NCI-H2196 treated with DMSO at 0.1 percent for 48 hours (cell line): ENCODE data around the gene CORIN.

Experiments used
- DNase-seq: peaks from one replicate; lab custom pipeline; 2025; ENCODE audit not compliant: unreplicated experiment; lab: John Stamatoyannopoulos, UW

Gene CORIN, protein sequence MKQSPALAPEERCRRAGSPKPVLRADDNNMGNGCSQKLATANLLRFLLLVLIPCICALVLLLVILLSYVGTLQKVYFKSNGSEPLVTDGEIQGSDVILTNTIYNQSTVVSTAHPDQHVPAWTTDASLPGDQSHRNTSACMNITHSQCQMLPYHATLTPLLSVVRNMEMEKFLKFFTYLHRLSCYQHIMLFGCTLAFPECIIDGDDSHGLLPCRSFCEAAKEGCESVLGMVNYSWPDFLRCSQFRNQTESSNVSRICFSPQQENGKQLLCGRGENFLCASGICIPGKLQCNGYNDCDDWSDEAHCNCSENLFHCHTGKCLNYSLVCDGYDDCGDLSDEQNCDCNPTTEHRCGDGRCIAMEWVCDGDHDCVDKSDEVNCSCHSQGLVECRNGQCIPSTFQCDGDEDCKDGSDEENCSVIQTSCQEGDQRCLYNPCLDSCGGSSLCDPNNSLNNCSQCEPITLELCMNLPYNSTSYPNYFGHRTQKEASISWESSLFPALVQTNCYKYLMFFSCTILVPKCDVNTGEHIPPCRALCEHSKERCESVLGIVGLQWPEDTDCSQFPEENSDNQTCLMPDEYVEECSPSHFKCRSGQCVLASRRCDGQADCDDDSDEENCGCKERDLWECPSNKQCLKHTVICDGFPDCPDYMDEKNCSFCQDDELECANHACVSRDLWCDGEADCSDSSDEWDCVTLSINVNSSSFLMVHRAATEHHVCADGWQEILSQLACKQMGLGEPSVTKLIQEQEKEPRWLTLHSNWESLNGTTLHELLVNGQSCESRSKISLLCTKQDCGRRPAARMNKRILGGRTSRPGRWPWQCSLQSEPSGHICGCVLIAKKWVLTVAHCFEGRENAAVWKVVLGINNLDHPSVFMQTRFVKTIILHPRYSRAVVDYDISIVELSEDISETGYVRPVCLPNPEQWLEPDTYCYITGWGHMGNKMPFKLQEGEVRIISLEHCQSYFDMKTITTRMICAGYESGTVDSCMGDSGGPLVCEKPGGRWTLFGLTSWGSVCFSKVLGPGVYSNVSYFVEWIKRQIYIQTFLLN

DNA sequence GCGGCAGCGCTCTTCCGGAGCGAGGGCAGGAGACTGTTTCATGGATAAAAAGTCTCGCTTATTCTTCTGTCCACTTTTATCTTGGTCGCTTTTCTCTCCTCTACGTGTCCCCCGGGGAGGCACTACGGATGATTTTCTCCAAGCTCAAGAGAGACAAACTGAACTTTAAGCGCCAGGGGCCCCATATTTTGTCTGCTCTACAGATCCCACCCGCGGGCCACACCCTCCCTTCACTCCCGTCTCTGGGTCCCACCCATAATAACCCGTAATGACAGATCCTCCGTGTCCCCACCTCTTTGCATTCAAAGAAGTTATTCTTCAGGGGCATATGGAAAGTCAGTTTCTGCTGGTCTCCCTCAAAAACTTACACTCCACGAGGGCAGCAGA, at the start of gene CORIN:
TSS of gene CORIN (minus strand) at position 160 of the 387 bp plus-strand sequence. CDS start at position 42, 118 bp downstream.
- DNase-seq, result no peak

DNA sequence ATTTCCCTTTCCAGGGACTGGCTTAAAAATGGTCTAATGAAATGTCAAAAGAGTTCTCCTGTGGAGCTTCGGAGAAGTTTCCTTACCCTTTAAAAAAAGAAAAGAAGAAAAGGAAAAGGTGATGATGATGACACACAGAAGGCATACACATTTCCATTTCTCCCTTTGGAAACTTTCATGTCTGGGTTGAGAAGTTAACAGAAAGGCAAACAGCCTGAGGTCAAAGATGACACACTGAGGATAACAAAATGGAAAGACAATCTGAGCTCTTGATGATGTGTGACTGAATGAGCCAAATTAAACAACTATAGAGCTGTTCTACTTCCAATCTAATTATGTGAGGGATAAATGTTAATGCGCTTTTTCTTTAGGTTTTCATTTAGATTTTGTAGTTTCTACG, 44.4 kb upstream of the CORIN start:
- DNase-seq, result no peak

DNA sequence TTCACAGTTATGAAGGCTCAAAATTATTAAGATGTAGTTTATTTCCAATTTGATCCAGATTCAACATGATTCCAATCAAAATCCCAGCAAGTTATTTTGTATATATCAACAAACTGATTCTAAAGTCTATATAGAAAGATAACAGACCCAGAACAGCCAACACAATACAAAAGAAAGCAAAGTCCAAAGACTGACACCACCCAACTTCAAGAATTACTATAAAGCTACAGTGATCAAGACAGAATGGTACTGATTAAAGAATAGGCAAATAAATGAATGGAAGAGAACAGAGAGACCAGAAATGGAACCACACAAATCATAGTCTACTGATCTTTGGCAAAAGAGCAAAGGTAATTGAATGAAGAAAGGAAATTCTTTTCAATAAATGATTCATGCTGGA, 41.6 kb upstream of the CORIN start:
- DNase-seq, result no peak

DNA sequence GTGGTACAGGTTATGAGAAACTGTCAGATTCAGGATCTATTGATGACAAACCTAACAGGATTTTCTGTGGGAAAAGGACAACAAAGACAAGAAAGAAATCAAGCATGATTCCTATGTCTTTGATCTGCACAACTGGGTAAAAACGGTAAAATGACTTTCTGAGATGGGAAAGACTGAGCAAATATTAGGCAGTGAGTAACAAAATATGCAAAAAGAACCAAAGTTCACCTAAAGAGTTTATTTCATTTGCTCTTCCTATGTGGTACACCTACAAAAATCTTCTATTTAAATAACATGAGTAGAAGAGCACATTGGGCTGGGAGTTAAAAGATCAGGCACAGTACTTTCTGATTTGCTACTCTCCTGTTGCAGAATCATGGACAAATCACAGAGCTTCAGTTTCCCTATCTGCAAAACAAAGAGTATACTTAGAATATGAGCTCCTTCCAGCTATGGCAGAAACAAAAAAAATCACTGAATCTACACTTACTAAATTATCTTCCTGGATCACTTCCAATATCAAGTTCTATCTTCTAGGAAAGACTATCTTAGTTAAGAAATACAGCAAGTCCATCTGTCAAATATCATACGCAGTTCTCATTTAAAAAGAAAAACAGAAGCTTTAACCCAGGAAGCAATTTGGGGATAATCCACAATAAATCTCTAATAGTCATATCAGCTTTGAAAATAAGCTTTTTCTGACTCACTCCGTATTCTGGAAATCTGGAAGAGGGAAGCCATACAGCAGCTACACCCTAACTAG, 39.1 kb upstream of the CORIN start:
- DNase-seq, result no peak

DNA sequence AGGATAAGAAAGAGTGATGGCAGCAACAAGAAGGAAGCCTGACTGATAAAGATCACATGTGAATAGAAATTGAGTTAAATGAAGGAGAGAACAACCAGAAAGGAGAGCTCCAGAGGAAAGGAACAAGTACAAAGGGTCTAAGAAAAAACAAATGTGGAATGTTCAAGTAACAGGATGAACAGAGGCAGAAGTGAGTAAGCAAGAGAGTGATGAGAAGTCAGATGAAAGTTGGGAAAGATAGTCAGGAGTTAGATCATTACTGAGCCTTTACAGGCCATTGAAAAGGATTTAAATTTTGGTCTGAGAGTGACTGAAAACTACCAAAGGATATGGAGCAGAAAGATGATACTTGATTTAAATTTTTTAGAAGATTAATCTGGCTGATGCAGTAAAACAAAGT, 38.4 kb upstream of the CORIN start:
- no peak for DNase-seq

DNA sequence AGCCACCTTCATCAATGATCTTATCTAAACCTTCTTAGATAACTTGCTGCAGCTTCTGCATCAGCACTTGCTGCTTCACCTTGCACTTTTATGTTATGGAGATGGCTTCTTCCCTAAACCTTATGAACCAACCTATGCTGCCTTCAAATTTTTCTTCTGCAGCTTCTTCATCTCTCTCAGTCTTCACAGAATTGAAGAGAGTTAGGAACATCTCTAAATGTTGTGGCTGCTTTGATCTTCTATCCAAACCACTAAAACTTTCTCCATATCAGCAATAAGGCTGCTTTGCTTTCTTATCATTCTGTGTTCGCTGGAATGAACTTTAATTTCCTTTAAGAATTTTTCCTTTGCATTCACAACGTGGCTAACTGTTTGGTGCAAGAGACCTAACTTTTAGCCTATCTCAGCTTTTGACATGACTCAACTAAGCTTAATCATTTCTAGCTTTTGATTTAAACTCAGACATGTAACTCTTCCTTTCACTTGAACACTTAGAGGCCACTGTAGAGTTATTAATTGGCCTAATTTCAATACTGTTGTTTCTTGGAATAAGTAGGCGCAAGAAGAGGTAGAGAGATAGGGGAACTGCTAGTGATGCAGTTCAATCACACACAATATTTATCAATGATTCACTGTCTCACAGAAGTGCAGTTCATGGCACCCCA, 36.1 kb upstream of the CORIN start:
- no peak for DNase-seq

DNA sequence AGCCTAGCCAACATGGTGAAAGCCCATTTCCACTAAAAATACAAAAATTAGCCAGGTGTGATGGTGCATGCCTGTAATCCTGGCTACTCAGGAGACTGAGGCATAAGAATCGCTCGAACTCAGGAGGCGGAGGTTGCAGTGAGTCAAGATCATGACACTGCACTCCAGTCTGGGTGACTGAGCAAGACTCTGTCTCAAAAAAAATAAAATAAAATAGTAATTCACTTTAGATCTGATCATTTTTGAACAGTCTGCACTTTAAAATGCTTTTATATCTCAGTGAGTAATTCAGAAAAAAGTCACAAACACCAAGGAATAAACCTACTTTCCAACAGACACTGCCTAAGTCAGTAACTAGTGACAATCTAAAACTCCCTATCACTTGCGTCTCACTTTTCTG, 25.6 kb upstream of the CORIN start:
- DNase-seq, result no peak

DNA sequence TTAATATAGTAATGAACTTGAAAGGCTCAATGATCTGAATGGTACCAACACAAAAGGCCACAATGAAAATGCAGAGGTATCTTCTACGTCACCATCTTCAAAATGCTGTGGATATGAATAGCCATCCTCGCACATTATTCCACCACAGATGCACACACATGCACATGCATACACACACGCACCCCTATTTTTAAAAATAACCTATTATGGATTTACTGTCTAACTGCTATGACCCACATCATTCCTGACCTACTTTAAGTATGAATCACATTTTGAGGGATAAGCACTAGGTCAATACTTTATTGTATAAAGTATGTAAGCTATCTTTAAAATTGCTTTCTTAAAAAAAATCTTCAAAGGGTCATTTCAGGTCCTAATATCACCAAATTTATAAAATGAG, 24.4 kb upstream of the CORIN start:
- no peak for DNase-seq

DNA sequence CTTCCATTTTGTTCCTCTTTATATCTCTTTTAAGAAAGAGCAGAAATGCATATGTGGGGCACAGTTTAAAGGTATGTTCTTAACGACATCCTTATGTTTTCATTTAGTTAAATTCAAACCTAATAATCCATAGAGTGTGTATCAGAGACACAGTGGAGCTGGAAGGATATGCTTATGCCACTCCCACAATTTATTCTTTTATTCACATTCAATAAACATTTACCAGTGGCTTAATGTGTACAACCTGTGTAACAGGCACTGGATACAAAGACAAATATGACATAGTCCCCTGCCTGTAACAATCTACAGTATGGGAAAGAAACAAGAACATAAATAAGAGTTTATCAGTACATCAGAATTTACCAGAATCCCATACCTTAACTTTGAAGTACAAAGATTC, 22.4 kb upstream of the CORIN start:
- DNase-seq, result no peak

DNA sequence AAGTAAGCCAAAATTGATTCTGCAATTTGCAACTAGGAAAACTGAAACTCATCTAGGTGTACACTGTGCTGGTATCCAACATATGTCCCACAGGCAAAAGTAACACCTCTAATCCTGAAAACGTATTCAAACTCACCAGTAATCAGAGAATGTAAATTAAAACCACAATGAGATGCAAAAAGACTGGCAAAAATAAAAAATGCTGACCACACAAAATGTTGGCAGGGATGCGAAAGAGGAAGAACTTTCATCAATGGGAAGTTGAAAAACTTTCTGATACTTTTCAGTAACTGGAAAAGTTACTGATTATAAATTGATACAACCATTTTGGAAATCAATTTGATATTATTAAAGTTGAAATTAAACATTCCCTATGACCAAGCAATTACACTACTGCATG, 20.1 kb upstream of the CORIN start:
- DNase-seq, result no peak

DNA sequence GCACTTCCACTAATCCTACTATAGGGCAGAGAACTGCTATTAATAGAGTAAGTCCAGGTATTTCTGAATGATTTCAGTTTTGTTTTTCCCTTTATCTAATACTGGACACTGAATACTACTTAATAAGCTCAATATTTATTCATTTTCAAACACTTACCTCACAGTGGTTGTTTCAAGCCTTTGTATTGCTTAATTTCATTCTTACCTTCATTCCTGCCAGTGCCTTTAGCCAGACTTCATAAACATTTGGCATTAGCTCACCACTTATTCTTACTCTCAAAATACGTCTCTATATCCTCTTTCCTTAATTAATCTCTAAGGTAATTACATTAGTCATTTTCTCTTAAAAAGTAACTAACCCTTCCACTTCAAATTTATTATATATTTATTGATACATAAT, 18.8 kb upstream of the CORIN start:
- no peak for DNase-seq

DNA sequence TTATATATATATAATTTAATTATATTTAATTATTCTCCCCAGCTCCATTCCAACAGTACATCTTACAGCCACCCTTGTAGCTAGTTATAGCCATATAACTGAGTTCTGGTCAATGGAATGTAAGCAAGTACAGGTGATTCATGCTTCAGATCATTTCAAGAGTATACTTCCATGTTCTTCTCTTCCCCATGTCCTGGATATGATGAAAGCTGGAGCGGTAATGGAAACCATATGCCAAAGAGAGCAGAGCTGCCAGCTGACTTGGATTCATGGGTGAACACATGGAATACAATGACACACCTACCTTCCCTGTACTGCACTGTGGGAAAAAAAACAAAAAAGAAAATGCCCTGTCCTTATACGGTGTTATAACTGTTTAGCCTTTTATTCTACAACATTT, 17.5 kb upstream of the CORIN start:
- DNase-seq, result no peak

DNA sequence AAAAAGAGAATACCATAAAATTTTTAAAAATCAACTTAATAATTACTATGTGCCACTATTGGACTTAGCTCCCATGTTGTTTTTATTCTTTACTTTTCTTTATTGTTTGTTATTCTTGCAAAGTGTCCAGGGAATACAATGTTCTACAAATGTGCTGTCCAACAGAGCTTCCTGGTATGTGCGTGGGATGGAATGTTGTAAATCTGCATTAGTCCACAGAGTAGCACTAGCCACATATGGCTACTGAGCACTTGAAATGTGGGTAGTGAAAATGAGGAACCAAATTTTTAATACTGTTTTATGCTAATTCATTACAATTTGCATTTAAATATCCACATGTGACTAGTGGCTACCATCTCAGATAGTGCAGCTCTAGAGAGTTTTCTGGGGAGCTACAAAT, 14.3 kb upstream of the CORIN start:
- no peak for DNase-seq

DNA sequence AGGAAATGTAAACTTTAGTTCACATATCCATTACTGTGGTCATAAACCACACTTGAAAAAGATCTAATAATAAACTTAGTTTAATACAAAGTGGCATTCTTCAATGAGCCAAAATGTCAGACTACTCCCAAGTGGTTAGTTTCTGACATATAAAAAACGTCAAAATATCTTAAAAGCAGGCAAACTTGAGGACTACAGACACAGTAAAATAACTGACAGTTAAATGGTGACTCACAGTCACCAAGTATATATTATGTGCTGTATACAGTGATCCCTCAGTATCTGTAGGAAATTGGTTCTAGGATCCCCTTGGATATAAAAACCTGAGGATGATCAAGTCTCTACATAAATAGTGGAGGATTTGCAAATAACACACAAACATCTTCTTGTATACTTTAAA, 11.6 kb upstream of the CORIN start:
- no peak for DNase-seq

DNA sequence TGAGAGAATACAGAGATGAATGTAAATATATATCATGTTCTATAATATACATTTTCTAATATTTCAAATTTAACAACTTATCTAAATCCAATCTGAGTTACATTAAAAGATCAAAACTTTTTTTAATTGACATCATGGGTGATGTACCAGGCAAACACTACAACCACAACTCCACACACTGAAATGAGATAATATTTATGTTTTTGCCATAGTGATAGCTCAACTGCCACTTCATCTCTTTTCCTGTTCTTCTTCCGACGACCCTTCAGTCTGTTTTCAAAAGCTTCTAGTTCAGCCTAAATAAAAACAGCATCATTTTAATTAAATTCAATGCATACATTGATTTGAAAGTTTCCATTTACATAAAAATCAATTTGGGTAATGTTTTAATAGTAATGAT, 10.2 kb upstream of the CORIN start:
- no peak for DNase-seq

DNA sequence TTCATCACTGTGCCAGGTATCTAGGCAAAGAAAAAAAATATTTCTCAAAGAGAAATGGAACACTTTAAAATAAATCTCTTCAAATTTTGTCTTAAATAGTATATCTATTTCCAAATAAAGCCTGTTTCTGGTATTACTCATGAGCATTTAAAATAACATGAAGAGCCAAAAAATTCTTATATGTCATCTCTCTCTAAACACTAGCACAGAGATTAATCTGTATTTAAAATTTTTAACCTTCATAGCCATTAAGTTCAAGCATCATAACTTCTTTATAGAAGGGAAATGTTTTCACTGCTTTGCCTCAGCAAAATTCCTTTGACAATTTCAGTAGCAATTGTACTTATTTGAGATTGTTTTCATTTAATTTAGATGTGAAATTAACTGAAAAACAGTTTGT, 5.1 kb upstream of the CORIN start:
- no peak for DNase-seq

DNA sequence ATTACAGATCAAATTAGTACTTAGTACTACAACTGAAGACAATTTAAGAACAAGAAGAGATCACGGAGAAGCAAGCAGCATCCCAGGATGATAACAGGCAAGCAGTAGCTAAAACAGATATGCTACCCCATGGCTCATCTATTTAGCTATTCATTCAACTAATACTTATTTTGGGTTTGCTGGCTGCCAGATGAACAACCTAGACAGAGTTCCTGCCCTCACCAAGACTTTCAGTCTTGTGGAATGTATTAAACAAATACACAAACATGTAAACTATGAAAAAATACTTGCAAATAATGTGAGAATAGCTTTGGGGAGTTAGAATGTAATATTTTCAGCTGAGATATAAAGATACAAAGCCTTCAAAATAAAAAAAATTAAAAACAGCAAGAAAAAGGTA, 2.4 kb upstream of the CORIN start:
- no peak for DNase-seq

DNA sequence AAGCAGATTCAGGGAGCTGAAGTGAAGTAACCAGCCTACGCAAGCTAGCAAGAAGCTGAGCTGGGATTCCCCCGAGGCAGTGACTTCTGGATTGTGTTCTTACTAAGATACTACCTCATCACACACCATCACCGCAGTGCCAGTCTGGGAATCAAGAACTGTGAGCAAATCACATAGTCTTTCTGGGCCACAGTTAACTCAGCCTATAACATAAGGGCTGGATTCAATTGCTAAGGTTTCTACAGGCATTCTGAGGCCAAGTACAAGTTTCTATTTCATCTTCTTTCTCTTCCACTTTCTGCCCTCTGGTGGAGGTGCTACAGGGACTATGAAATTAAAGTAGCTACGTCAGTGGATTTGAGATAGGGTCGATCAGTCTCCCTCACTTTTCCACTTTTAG, 1.4 kb upstream of the CORIN start:
- no peak for DNase-seq

DNA sequence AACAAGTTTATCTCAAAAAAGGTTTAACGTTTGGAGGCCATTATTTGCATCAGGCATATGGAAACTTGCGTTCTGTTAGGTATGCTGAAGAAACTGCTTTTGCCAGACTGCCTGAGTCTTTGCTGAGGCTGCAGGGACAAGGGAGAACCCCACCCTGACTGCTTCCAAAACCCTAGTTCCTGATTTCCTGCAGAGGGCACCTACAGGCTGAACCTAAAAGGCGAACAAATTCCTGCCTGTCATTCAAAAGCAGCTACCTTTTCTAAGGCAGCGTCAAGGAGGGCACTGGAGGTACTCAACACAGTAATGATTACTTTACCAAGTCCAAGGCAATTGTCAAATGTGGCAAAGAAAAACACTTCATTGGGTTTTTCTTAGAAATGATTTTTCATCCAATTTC, 578 bp upstream of the CORIN start:
- no peak for DNase-seq

DNA sequence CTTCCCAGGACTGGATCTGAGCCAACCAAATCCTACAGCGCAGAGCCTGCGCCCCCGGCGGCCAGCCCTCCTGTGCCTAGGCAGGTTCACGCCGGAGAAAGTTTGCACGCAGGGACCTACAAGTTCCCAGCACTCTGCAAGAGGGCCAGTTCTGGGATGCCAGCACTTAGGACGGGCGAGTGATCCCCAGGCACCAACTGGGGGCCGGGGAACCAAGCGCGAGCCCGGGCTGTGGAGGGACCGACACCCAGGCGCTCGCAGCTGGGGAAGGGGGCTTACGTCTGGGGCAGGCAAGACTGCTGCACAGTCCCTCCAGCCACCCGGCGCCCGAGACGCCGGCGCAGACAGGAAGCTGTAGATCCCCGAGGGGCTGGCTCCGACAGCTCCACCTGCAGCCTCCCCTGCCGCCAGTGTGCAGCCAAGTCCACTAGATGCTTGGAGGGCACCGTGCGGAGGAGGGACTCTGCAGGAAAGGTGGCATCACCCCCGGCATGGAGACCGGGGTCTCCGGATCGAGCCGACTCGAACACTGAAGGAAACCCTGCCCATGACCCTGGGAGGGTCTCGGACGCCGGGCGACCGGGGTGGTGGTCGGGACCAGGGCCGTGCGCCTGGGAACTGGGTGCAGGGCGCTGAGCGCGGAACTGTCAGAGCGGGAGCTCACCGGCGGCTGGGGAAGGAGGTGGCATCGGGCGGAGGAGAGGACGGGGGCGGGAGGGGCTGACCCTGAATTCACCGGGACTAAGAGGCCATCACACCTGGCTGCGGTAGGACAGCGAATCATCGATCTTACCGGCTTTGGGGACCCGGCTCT, 566 bp downstream of the CORIN start:
- DNase-seq, result no peak
